ENCODE data around the gene CIAO3. TPM values are rescaled to one million over a fixed set of nuclear protein-coding genes. Genes with fewer than 3 reads are reported as not detected.

Gene CIAO3
- total RNA-seq, 4 donors from 2014 or later = 73.4 to 164 (median 117) TPM

- Histone ChIP-seq H3K27me3 (no peaks in the 10 kb centered on the region), H3K4me1 (no peaks in the 10 kb centered on the region), H3K4me3 (no peak overlapping the region), H3K9me3 (no peaks in the 10 kb centered on the region), H3K36me3 (no peaks in the 10 kb centered on the region), H3K27ac (no peak overlapping the region)
- no peak for DNase-seq
- TF ChIP-seq POLR2A (IDR thresholded peaks at IDR 0.05) (no peak), CTCF (IDR thresholded peaks at IDR 0.05) (no peak)
Observed at GRCh38 chr16:768428-768827, 27.6 kb upstream of the CIAO3 start.

- TF ChIP-seq POLR2A (IDR thresholded peaks at IDR 0.05) (no peak), CTCF (IDR thresholded peaks at IDR 0.05) (no peak)
Observed at GRCh38 chr16:767743-768235, 27.0 kb upstream of the CIAO3 start.

GRCh38 chr16:766820-767640, 26.2 kb upstream of the CIAO3 start:
- no peaks in the 10 kb centered on the region for H3K9me3 ChIP-seq
- no peak overlapping the region for H3K4me3 ChIP-seq
- no peak for TF ChIP-seq CTCF (IDR thresholded peaks at IDR 0.05)
- TF ChIP-seq POLR2A (IDR thresholded peaks at IDR 0.05) = no peak
- H3K27ac ChIP-seq = no peak overlapping the region
- no peaks in the 10 kb centered on the region for H3K4me1 ChIP-seq
- H3K27me3 ChIP-seq = no peaks in the 10 kb centered on the region
- no peaks in the 10 kb centered on the region for H3K36me3 ChIP-seq
- no peak for DNase-seq

More at GRCh38 chr16:767743-768235, 27.0 kb upstream of the CIAO3 start:
- Histone ChIP-seq H3K27ac (no peak overlapping the region), H3K9me3 (no peaks in the 10 kb centered on the region), H3K4me1 (no peaks in the 10 kb centered on the region), H3K27me3 (no peaks in the 10 kb centered on the region), H3K4me3 (no peak overlapping the region), H3K36me3 (no peaks in the 10 kb centered on the region)
- no peak for DNase-seq

- Histone ChIP-seq H3K27ac (no peak overlapping the region), H3K27me3 (no peaks in the 10 kb centered on the region), H3K4me3 (no peak overlapping the region), H3K9me3 (no peaks in the 10 kb centered on the region), H3K4me1 (no peaks in the 10 kb centered on the region), H3K36me3 (no peaks in the 10 kb centered on the region)
- DNase-seq = no peak
- TF ChIP-seq POLR2A (IDR thresholded peaks at IDR 0.05) (no peak), CTCF (IDR thresholded peaks at IDR 0.05) (no peak)
Observed at GRCh38 chr16:766008-766819, 25.4 kb upstream of the CIAO3 start.

GRCh38 chr16:765488-765865, 24.7 kb upstream of the CIAO3 start:
- DNase-seq = no peak
- no peak for TF ChIP-seq CTCF (IDR thresholded peaks at IDR 0.05)
- no peak for TF ChIP-seq POLR2A (IDR thresholded peaks at IDR 0.05)
- Histone ChIP-seq H3K27me3 (no peaks in the 10 kb centered on the region), H3K4me3 (no peak overlapping the region), H3K9me3 (no peaks in the 10 kb centered on the region), H3K27ac (no peak overlapping the region), H3K36me3 (no peaks in the 10 kb centered on the region), H3K4me1 (no peaks in the 10 kb centered on the region)
